Lung (tissue), 12 donors: ENCODE measurements around the gene TLR10. TPM values are rescaled to one million over a fixed set of nuclear protein-coding genes. Genes with fewer than 3 reads are reported as not detected.
"Not testable (repeated sequence)": the region's sequence is repeated elsewhere in the genome, so short reads cannot be mapped to it uniquely, and the experiment has no call there.

Experiments used
- ATAC-seq: fragments of 200-7000 bp; cut with Tn5 transposase; one replicate; pipeline ENCODE4 v1.9.1; 2020; ENCODE audit warnings: moderate number of reproducible peaks; ENCODE audit not compliant: insufficient read depth, low FRiP score
- DNase-seq, 3 donors: peaks; one replicate each; pipeline ENCODE4 v3.0.0-alpha.2; 2013 to 2017
- H3K27ac ChIP-seq, 2 donors: one replicate each; pipeline ENCODE4 v1.5.1; 2013; ENCODE audit warnings: mild to moderate bottlenecking in 2 of 2, moderate library complexity in 2 of 2, control low read depth in 1 of 2, inconsistent platforms in 1 of 2, low read depth in 1 of 2, low read length in 1 of 2
- H3K27me3 ChIP-seq, 3 donors: one replicate each; pipeline ENCODE4 v1.5.1; 2013; ENCODE audit warnings: low read length in 2 of 3; ENCODE audit not compliant: control insufficient read depth in 3 of 3, insufficient read depth in 3 of 3
- H3K36me3 ChIP-seq, 4 donors: one replicate each; pipeline ENCODE4 v1.5.1; 2013; ENCODE audit warnings: low read length in 4 of 4, mild to moderate bottlenecking in 1 of 4, moderate library complexity in 1 of 4; ENCODE audit not compliant: control insufficient read depth in 4 of 4, insufficient read depth in 4 of 4
- H3K4me1 ChIP-seq, 5 donors: one replicate each; pipeline ENCODE4 v1.5.1; 2013; ENCODE audit warnings: low read length in 5 of 5, mild to moderate bottlenecking in 2 of 5, moderate library complexity in 1 of 5; ENCODE audit not compliant: control insufficient read depth in 5 of 5, insufficient read depth in 5 of 5
- H3K4me3 ChIP-seq: one replicate; pipeline ENCODE4 v1.5.1; 2013; ENCODE audit warnings: mild to moderate bottlenecking, control low read depth, moderate library complexity
- H3K9ac ChIP-seq, 2 donors: one replicate each; pipeline ENCODE4 v1.5.1; 2013; ENCODE audit warnings: low read length in 2 of 2, control low read depth in 1 of 2; ENCODE audit not compliant: insufficient read depth in 1 of 2
- H3K9me3 ChIP-seq, 4 donors: one replicate each; pipeline ENCODE4 v1.5.1; 2013; ENCODE audit warnings: low read length in 3 of 4, mild to moderate bottlenecking in 1 of 4, moderate library complexity in 1 of 4; ENCODE audit not compliant: control insufficient read depth in 4 of 4, insufficient read depth in 3 of 4
- WGBS, 2 donors: extraction: QIAGEN DNeasy Blood & Tissue Kit; methylation state at CpG; one replicate each; pipeline ENCODE4 v1.1.7; 2013; 5-methylcytosine and 5-hydroxymethylcytosine counted together
- polyA plus RNA-seq, 2 donors: library from polyadenylated mRNA; stranded (reverse); fragments of 200-250 nt; gene quantifications; one replicate each; pipeline ENCODE4 v1.2.1, GENCODE V29; 2013
- total RNA-seq, 2 donors: library from RNA; depleted of rRNA in 1 of 2; stranded (reverse); fragments of >200 nt in 1 of 2; gene quantifications; one replicate each; pipeline ENCODE4 v1.2.1, GENCODE V29; 2014 to 2021
- TF ChIP-seq, protein P1 (sequence below): IDR thresholded peaks from 2 replicates; pipeline ENCODE4 v1.5.1; 2012; ENCODE audit warnings: mild to moderate bottlenecking; ENCODE audit errors: control extremely low read depth, extremely low read depth
- donor health status: control.
- donor health status: control.
- donor health status: Bipolar disorder and iron deficiency.
- donor health status: healthy.
- donor health status: DM: yes; HTN: yes; CAD: no.

Gene TLR10
- total and polyA plus RNA-seq, 4 donors, result 0.14 to 4.4 (median 0.60) TPM

DNA sequence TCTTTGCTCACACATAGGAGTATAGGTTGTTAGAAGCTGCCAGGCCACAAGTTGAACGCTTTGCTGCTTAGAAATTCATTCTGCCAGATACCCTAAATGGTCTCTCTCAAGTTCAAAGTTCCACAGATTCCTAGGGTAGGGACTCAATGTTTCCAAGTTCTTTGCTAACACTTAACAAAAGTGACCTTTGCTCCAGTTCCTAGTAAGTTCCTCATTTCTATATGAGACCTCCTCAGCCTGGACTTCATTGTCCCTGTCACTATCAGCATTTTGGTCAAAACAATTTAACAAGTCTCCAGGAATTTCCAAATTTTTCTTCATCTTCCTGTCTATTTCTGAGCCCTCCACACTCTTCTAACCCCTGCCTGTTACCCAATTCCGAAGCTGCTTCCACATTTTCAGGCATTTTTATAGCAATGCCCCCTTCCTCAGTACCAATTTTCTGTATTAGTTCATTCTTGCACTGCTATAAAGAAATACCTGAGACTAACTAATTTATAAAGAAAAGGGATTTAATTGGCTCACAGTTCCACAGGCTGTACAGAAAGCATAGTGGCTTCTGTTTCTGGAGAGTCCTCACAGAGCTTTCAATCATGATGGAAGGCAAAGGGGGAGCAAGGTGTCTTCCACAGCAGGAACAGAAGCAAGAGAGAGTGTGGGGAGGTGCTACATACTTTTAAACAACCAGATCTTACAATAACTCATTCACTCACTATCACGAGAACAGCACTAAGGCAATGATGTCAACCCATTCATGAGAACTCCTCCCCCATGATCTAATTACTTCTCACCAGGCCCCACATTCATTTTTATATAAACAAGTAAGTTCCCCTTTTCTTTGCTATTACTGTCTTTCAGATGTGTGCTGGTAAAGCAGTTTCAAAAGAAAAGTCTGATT, 33.3 kb upstream of the TLR10 start:
- TF ChIP-seq, protein P1, sequence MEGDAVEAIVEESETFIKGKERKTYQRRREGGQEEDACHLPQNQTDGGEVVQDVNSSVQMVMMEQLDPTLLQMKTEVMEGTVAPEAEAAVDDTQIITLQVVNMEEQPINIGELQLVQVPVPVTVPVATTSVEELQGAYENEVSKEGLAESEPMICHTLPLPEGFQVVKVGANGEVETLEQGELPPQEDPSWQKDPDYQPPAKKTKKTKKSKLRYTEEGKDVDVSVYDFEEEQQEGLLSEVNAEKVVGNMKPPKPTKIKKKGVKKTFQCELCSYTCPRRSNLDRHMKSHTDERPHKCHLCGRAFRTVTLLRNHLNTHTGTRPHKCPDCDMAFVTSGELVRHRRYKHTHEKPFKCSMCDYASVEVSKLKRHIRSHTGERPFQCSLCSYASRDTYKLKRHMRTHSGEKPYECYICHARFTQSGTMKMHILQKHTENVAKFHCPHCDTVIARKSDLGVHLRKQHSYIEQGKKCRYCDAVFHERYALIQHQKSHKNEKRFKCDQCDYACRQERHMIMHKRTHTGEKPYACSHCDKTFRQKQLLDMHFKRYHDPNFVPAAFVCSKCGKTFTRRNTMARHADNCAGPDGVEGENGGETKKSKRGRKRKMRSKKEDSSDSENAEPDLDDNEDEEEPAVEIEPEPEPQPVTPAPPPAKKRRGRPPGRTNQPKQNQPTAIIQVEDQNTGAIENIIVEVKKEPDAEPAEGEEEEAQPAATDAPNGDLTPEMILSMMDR, result no peak
- Histone ChIP-seq H3K4me1 (no peaks in the 10 kb centered on the region), H3K9ac (no peak overlapping the region), H3K27ac (peak overlapping the region in 1 of 2 donors; percentile 49), H3K36me3 (no peaks in the 10 kb centered on the region), H3K4me3 (no peak overlapping the region), H3K9me3 (peaks cover 0 to 6% (median 4%) of the 10 kb centered on the region in 4 donors), H3K27me3 (no peaks in the 10 kb centered on the region)
- 43 to 65% methylated on average over 3 of the region's 3 CpGs for WGBS, 2 donors
- no peak for ATAC-seq
- DNase-seq, result peak in 2 of 3 donors; percentile 5 to 12

DNA sequence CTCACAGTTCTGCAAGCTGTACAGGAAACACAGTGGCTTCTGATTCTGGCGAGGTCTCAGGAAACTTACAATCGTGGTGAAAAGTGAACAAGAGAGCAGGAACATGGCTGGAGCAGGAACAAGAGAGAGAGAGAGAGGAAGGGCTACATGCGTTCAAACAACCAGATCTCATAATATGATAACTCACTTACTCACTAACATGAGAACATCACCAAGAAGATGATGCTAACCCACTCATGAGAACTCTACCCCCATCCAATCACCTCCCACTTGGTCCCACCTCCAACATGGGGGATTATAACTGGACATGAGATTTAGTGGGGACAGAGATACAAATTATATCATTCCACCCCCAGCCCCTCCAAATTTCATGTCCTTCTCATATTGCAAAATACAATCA, 31.6 kb upstream of the TLR10 start:
- Histone ChIP-seq H3K4me3 (no peak overlapping the region), H3K9ac (no peak overlapping the region), H3K36me3 (no peaks in the 10 kb centered on the region), H3K27me3 (no peaks in the 10 kb centered on the region), H3K9me3 (peaks cover 0 to 6% (median 4%) of the 10 kb centered on the region in 4 donors), H3K27ac (no peak overlapping the region), H3K4me1 (no peaks in the 10 kb centered on the region)
- TF ChIP-seq, protein P1, result no peak
- no peak for ATAC-seq
- no peak for DNase-seq
- 28 to 55% methylated on average over 3 of the region's 3 CpGs for WGBS, 2 donors

DNA sequence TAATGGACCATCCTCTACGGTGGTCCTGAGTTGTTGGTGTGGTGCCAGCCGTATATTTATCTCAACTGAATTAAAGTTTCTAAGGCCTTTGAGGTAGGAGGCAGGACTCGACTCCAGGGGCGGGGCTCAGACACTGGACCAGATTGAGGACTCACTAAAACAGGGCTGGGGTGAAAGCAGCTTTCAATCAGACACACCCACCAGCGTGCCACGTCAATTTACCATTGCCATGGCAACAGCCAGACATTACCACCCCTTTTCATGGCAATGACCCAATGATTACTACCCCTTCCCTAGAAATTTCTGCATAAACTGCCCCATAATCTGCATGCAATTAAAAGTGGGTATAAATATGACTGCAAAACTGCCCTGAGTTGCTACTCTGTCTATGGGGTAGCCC, 28.5 kb upstream of the TLR10 start:
- TF ChIP-seq, protein P1, result no peak
- no peak overlapping the region for H3K27ac ChIP-seq
- no peak overlapping the region for H3K9ac ChIP-seq
- H3K4me3 ChIP-seq, result no peak overlapping the region
- DNase-seq (no peak), ATAC-seq (no peak)
- 88 to 96% methylated on average over 6 of the region's 6 CpGs for WGBS, 2 donors
- H3K36me3 ChIP-seq, result no peaks in the 10 kb centered on the region
- H3K4me1 ChIP-seq, result no peaks in the 10 kb centered on the region
- H3K27me3 ChIP-seq, result no peaks in the 10 kb centered on the region
- H3K9me3 ChIP-seq, result peaks cover 0 to 6% (median 4%) of the 10 kb centered on the region in 4 donors

DNA sequence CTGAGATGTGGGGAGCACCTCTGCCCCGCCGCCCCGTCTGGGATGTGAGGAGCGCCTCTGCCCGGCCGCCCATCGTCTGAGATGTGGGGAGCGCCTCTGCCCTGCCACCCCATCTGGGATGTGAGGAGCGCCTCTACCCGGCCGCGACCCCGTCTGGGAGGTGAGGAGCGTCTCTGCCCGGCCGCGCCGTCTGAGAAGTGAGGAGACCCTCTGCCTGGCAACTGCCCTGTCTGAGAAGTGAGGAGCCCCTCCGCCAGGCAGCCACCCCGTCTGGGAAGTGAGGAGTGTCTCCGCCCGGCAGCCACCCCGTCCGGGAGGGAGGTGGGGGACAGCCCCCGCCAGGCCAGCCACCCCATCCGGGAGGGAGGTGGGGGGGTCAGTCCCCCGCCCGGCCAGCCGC, 24.7 kb upstream of the TLR10 start:
- H3K9me3 ChIP-seq, H3K27me3 ChIP-seq, H3K9ac ChIP-seq, DNase-seq, H3K4me1 ChIP-seq, H3K27ac ChIP-seq, H3K36me3 ChIP-seq, H3K4me3 ChIP-seq, ATAC-seq: not testable (repeated sequence)
- 96 to 100% methylated on average over 24 to 29 of the region's 29 CpGs for WGBS, 2 donors

DNA sequence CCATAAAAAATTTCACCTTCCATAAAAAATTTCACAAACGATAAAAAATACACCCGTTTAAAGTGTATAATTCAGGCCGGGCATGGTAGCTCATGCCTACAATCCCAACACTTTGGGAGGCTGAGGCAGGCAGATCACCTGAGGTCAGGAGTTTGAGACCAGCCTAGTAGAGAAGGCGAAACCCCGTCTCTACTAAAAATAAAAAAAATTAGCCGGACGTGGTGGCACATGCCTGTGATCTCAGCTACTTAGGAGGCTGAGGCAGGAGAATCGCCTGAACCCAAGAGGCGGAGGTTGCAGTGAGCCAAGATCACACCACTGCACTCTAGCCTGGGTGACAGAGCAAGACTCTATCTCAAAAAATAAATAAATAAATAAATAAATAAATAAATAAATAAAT, 23.5 kb upstream of the TLR10 start:
- H3K4me3 ChIP-seq, H3K36me3 ChIP-seq, H3K27ac ChIP-seq, H3K9ac ChIP-seq, DNase-seq, H3K9me3 ChIP-seq, ATAC-seq, H3K27me3 ChIP-seq, H3K4me1 ChIP-seq: not testable (repeated sequence)
- 86 to 93% methylated on average over 9 of the region's 9 CpGs for WGBS, 2 donors
